Mesodermal cell (in vitro differentiated cells): ENCODE results near the gene ANKRD50.
A peak's percentile ranks its signal among the peaks of the same experiment; 100 is the strongest.

ENCODE experiments used
- H3K27ac ChIP-seq: 2 replicates; pipeline ENCODE4 v1.7.0; 2013; ENCODE audit warnings: mild to moderate bottlenecking, low read depth, low read length, moderate library complexity; ENCODE audit not compliant: severe bottlenecking
- H3K36me3 ChIP-seq: 2 replicates; pipeline ENCODE4 v1.7.1; 2013; ENCODE audit warnings: mild to moderate bottlenecking, low read length, moderate library complexity; ENCODE audit not compliant: control insufficient read depth, insufficient read depth
- H3K4me1 ChIP-seq: one replicate; pipeline ENCODE4 v1.7.1; 2013; ENCODE audit warnings: mild to moderate bottlenecking, low read length; ENCODE audit not compliant: insufficient read depth, control insufficient read depth, poor library complexity, severe bottlenecking
- H3K4me3 ChIP-seq: 2 replicates; pipeline ENCODE4 v1.7.0; 2013; ENCODE audit warnings: low read length, control low read depth, mild to moderate bottlenecking; ENCODE audit not compliant: insufficient read depth, poor library complexity, severe bottlenecking; ENCODE audit errors: extremely low read depth
- H3K9me3 ChIP-seq: 2 replicates; pipeline ENCODE4 v1.7.1; 2013; ENCODE audit warnings: mild to moderate bottlenecking, low read length, moderate library complexity; ENCODE audit not compliant: control insufficient read depth
- WGBS, 2 experiments: methylation state at CpG; one replicate each; pipeline ENCODE4 v1.1.5; 2013; ENCODE audit warnings: missing lambda C conversion rate in 2 of 2; ENCODE audit not compliant: insufficient coverage in 2 of 2; 5-methylcytosine and 5-hydroxymethylcytosine counted together

The ANKRD50 gene

DNA sequence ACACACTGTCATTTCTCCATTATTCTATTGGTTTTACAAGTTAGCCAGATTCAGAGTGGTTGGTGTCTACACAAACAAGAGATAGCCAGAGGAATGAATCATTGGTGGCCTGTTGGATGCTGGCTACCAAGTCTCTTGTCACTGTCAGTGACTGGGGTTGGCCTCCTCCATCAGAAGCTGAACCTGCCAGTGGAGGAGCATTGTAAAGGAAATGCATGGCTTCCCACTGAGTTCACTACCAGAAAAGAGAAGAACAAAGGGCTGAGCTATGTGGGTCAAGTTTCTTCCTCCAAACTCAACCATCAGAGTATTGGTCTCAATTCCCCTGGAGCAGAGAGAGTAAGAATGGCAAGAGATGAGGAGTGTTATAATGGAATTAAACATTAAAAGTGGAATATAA, 26.5 kb upstream of the ANKRD50 start:
- Histone ChIP-seq H3K36me3 (no peaks in the 10 kb centered on the region), H3K9me3 (no peaks in the 10 kb centered on the region), H3K4me1 (no peaks in the 10 kb centered on the region), H3K4me3 (no peak overlapping the region), H3K27ac (no peak overlapping the region)

DNA sequence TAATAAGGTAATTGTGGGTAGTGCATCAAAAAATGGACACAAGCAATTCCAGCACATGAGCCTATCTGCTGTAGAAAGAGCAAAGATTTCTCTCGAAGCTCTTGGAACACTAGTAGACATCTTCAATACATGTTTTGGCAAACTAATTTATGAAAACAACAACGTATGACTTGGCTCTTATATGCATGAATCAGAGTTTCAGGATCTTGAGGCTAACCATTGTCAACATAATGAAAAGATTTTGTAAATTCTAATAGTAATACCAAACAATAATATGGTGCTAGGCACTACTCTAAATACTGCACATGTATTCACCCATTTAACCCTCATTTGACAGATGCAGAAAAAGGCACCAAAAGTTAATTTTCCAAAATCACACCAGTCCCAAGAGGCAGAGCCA, 25.1 kb upstream of the ANKRD50 start:
- WGBS, 2 experiments = 100% methylated on average over 1 of the region's 2 CpGs; no CpG with 5 or more reads in 1 of the 2 experiments
- no peaks in the 10 kb centered on the region for H3K36me3 ChIP-seq
- H3K4me3 ChIP-seq = no peak overlapping the region
- H3K27ac ChIP-seq = no peak overlapping the region
- H3K4me1 ChIP-seq = no peaks in the 10 kb centered on the region
- H3K9me3 ChIP-seq = no peaks in the 10 kb centered on the region

DNA sequence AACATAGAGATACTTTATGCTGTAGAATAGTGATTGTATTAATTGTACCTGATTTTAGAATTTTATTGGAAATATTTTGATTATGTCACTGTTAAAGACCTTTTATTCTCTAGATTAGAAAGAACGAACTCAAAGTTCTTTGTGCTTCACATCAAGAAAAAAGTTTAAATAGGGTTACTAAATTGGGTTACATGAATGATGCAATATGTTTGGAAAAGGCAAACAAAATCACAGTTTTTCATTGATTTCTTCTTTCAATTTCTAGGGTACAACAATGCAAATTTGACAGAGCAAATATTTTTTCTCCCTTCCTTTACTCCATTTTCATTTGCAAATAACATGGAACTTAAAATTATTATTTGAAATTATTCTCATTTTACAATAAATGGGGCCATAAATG, 24.0 kb upstream of the ANKRD50 start:
- Histone ChIP-seq H3K9me3 (no peaks in the 10 kb centered on the region), H3K4me1 (no peaks in the 10 kb centered on the region), H3K36me3 (no peaks in the 10 kb centered on the region), H3K4me3 (no peak overlapping the region), H3K27ac (no peak overlapping the region)
- no CpG with 5 or more reads among the region's 1 CpG for WGBS, 2 experiments

DNA sequence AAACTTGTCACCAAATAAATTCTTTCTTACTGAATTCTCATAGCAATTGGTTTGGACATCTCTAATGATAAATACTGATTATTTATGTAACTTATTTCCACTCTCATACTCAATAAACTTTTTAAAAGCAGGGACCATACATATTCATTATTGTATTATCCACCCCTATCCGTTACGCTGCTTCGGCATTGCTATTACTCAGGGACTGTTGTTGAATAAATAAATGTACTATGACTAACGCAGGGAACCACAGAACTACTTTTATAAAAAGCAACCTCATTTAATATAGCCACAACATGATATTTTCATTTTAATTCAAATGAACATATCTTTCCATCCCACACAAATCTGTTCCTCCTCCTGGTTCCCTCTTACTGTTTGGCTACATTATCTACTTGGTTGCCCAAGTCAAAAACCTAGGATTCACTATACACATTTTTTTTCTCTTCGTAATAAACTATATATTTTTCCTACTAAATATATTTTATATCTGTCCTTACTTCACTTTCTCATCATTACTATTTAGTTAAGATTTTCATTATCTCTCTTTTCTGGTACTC, 14.9 kb upstream of the ANKRD50 start:
- 100% methylated on average over 1 of the region's 5 CpGs; no CpG with 5 or more reads in 1 of the 2 experiments for WGBS, 2 experiments
- no peaks in the 10 kb centered on the region for H3K4me1 ChIP-seq

DNA sequence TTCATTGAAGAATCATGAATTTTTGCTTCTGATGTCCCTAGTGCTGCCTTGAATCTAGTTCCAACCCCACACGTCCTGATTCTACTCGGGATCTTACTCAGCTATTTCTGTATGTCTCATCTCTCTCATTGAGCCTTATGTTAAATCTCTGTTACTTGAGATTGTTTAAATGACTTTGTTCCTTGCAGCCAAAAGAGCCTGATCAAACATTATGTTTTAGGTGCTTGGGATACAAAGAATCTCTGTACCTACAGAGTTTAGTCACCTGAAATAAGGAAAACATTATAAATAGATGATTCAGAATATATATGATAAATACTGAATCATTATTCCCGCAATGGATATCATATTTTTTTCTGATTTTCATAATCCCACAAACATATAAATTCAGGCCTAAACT, 13.7 kb upstream of the ANKRD50 start:
- H3K4me3 ChIP-seq = no peak overlapping the region
- no peak overlapping the region for H3K27ac ChIP-seq
- H3K9me3 ChIP-seq = no peaks in the 10 kb centered on the region
- WGBS, 2 experiments = 80% methylated on average over 1 of the region's 3 CpGs; no CpG with 5 or more reads in 1 of the 2 experiments
- H3K36me3 ChIP-seq = no peaks in the 10 kb centered on the region
- H3K4me1 ChIP-seq = no peaks in the 10 kb centered on the region

More for the DNA sequence above, 14.9 kb upstream of the ANKRD50 start:
- H3K4me3 ChIP-seq = no peak overlapping the region
- H3K9me3 ChIP-seq = no peaks in the 10 kb centered on the region
- no peak overlapping the region for H3K27ac ChIP-seq
- H3K36me3 ChIP-seq = no peaks in the 10 kb centered on the region

DNA sequence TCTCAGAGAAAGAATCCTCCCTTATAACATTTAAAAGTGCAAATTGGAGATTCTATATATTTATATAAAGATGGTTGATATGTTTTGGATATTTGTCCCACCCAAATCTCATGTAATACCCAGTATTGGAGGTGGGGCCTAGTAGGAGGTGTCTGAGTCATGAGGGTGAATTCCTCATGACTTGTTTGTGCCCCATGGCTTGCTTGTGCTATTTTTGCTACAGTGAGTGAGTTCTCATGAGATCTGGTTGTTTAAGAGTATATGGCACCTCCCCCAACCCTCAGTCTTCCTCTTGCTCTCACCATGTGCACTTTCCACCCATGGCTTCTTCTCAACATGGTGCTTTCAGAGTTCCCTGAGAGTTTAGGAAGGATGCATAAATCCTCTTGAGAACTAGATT, 9.5 kb upstream of the ANKRD50 start:
- no peaks in the 10 kb centered on the region for H3K36me3 ChIP-seq
- no peaks in the 10 kb centered on the region for H3K4me1 ChIP-seq
- no peak overlapping the region for H3K27ac ChIP-seq
- H3K4me3 ChIP-seq = no peak overlapping the region
- no peaks in the 10 kb centered on the region for H3K9me3 ChIP-seq

DNA sequence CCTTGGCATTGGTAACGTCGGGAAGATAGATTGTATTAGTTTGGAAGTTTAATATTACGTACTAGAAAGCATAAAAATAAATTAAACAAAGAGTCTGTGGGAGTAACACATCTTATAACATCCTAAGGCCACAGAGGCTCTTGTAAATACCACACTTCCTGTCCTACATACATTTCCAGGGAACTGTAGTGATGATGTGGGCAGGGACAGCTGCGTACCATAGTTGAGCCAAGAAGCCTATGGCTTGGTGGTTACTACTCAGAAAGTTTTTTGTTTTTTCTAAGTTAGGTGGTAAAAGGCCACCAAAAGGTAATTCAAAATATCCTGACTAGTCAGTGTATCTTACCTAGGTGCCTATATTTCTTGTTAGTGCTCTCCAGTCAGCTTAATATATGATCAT, 4.6 kb upstream of the ANKRD50 start:
- no peak overlapping the region for H3K4me3 ChIP-seq
- H3K4me1 ChIP-seq = peaks cover 5% of the 10 kb centered on the region
- WGBS, 2 experiments = no CpG with 5 or more reads among the region's 4 CpGs
- H3K36me3 ChIP-seq = no peaks in the 10 kb centered on the region
- no peak overlapping the region for H3K27ac ChIP-seq
- H3K9me3 ChIP-seq = no peaks in the 10 kb centered on the region

DNA sequence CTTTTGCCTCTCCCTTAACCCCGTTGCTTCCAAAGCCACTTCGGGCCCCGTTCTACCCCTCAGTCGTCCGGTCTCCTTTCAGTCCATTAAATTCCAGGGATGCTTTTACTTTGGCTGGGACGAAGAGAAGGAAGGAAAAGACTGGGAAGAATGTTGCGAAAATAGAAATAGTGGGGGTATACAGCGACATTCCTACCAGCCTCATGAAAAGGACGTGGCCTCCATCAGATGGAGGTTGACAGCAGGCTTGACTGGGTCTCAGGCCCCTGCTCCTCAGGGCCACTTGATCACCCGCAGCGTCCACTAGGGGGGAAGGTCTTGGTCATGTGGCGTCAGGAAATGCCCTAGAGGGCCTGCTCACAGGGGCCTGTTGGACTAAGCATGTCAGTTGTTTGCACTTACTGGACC, 657 bp upstream of the ANKRD50 start:
- peak overlapping the region; percentile 100 for H3K27ac ChIP-seq
- H3K4me3 ChIP-seq = peak overlapping the region; percentile 81
- H3K4me1 ChIP-seq = peaks cover 5% of the 10 kb centered on the region
- H3K36me3 ChIP-seq = peaks cover 3% of the 10 kb centered on the region
- no peaks in the 10 kb centered on the region for H3K9me3 ChIP-seq
- WGBS, 2 experiments = 0% methylated on average over 6 to 7 of the region's 12 CpGs

DNA sequence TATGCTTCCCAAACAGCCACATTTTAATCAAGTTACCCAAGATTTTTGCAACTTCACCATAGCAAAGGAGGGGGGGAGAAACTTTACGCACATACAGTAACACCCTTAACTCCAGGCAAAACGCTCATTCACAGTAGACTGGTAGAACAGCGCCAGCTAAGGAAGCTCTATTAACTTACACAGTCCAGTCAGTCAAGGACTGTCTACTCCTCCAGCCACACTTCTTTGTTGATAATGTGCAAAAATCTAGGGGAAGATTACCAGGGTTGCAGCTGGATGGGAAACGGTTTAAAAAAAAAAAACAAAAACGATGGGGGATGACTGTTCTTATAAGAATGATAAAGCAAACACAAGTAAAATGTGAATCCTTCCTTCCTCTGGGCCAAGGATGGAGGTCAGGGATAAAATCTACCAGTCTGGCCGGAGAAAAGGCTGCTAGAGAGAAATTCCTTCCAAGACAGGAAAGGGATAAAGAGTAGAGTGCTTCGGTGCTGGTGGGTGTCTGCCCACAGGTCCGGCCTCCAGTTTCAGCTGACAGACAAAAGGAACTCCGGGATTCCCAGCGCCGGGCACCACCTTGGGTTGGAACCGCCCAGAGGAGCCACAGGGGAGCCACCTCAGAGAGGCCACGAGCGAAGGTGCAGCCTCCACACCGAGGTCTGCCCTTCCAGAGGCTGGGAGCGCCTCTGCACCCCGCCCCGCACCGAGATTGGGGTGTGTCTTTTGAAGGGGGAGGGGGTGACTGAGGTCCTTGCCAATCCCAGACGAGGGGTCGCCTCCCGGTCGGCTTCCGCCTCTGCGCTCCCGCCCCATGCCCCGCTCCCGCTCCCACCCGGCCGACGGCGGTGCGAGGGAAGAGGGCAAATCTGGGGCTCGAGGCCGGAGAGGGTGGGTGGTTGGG, 811 bp downstream of the ANKRD50 start:
- H3K4me3 ChIP-seq = peak overlapping the region; percentile 81
- H3K4me1 ChIP-seq = peaks cover 5% of the 10 kb centered on the region
- H3K27ac ChIP-seq = peak overlapping the region; percentile 96
- H3K9me3 ChIP-seq = no peaks in the 10 kb centered on the region
- WGBS, 2 experiments = 0% methylated on average over 13 to 19 of the region's 35 CpGs
- H3K36me3 ChIP-seq = peaks cover 6% of the 10 kb centered on the region

DNA sequence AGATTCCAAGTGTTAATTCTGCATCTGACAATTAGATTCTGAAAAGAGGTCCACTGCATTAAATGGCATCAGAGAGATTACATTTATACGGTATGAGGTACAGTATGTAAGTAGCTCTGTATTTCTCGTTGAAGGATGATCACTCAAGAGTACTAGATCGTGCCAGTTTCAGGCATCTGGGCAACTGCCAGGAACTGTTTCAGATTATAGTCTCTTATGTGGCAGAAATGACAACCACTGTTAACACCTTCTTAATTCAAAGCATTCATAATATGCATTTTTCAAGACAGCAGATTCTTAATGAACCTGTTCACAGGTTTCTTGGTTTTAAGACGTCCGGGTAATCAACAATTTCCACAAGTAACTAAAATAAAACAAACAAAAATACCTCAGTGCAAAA, 1.6 kb downstream of the ANKRD50 start:
- H3K36me3 ChIP-seq = peaks cover 6% of the 10 kb centered on the region
- 62 to 72% methylated on average over 3 to 5 of the region's 5 CpGs for WGBS, 2 experiments
- no peaks in the 10 kb centered on the region for H3K9me3 ChIP-seq
- peaks cover 5% of the 10 kb centered on the region for H3K4me1 ChIP-seq
- H3K27ac ChIP-seq = peak overlapping the region; percentile 96
- peak overlapping the region; percentile 81 for H3K4me3 ChIP-seq
